Fibroblast of peridontal ligament (primary cell): ENCODE measurements around the gene SELENOI.

Source experiments
- DNase-seq: peaks from one replicate; pipeline ENCODE4 v3.0.0-alpha.2; 2010; ENCODE audit errors: extremely low read depth

Gene SELENOI

GRCh38 chr2:26411419-26411818, 65.5 kb downstream of the SELENOI start:
- no peak for DNase-seq

- DNase-seq, result peak; percentile 32
Measured at GRCh38 chr2:26412091-26412673, 66.2 kb downstream of the SELENOI start.

GRCh38 chr2:26414311-26414710, 68.4 kb downstream of the SELENOI start:
- DNase-seq, result peak; percentile 30

GRCh38 chr2:26421961-26422360, 76.0 kb downstream of the SELENOI start:
- DNase-seq, result no peak

- no peak for DNase-seq
Measured at GRCh38 chr2:26422947-26423629, 77.1 kb downstream of the SELENOI start.

GRCh38 chr2:26423750-26424149, 77.8 kb downstream of the SELENOI start:
- DNase-seq, result no peak

GRCh38 chr2:26424221-26424620, 78.3 kb downstream of the SELENOI start:
- no peak for DNase-seq

GRCh38 chr2:26428846-26429245, 82.9 kb downstream of the SELENOI start:
- DNase-seq, result no peak

- DNase-seq, result no peak
Measured at GRCh38 chr2:26429779-26430578, 84.0 kb downstream of the SELENOI start.

- DNase-seq, result peak; percentile 10
Measured at GRCh38 chr2:26430826-26431225, 84.9 kb downstream of the SELENOI start.

GRCh38 chr2:26432363-26432762, 86.4 kb downstream of the SELENOI start:
- no peak for DNase-seq

- DNase-seq, result no peak
Measured at GRCh38 chr2:26432859-26433258, 86.9 kb downstream of the SELENOI start.

GRCh38 chr2:26435106-26435505, 89.2 kb downstream of the SELENOI start:
- no peak for DNase-seq

GRCh38 chr2:26438526-26438925, 92.6 kb downstream of the SELENOI start:
- DNase-seq, result peak; percentile 51

GRCh38 chr2:26438926-26439325, 93.0 kb downstream of the SELENOI start:
- DNase-seq, result peak; percentile 3

- no peak for DNase-seq
Measured at GRCh38 chr2:26442301-26442700, 96.4 kb downstream of the SELENOI start.

- DNase-seq, result no peak
Measured at GRCh38 chr2:26442707-26443106, 96.8 kb downstream of the SELENOI start.

- DNase-seq, result no peak
Measured at GRCh38 chr2:26444236-26444635, 98.3 kb downstream of the SELENOI start.
